Stimulated activated CD4-positive, alpha-beta T cell treated with anti-CD3 and anti-CD28 coated beads, Interleukin-12 subunit alpha, Interleukin-12 subunit beta, amount 100 ng/mL, for 48 hours (primary cell): ENCODE measurements around the gene DOCK2.
"Not testable (repeated sequence)": the region's sequence is repeated elsewhere in the genome, so short reads cannot be mapped to it uniquely, and the experiment has no call there.

Experiments used
- DNase-seq, 3 donors: peaks; one replicate each; pipeline ENCODE4 v3.0.0-alpha.2; 2020; ENCODE audit warnings: low read depth in 2 of 3, low spot score in 1 of 3

The DOCK2 gene

GRCh38 chr5:169637549-169638121, 560 bp downstream of the DOCK2 start:
- DNase-seq, result peak in 2 of 3 donors; percentile 67 to 68

GRCh38 chr5:169641253-169641652, 4.2 kb downstream of the DOCK2 start:
- no peak for DNase-seq

- no peak for DNase-seq
Observed at GRCh38 chr5:169646856-169647255, 9.8 kb downstream of the DOCK2 start.

DNA sequence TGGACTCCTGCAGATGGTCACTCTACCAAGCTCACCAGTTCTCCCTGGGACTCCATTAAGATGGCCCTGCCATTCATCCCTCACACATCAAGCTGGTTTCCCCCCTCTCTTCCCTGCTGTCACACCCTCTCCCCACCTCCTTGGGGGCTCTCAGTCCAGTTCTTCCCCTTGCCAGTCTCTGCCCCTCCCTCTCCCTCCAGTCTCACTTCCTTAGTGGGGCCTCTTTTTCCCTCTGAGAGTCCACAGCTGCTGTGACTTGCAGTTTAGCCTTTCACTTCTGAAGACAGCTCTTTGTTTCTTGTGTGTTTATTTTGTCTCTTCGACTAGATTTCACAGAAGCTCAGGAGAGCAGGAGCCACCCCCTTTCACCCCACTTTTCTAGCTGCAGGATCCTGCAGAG, 10.5 kb downstream of the DOCK2 start:
- DNase-seq, result no peak

GRCh38 chr5:169648725-169649310, 11.7 kb downstream of the DOCK2 start:
- DNase-seq, result no peak

DNA sequence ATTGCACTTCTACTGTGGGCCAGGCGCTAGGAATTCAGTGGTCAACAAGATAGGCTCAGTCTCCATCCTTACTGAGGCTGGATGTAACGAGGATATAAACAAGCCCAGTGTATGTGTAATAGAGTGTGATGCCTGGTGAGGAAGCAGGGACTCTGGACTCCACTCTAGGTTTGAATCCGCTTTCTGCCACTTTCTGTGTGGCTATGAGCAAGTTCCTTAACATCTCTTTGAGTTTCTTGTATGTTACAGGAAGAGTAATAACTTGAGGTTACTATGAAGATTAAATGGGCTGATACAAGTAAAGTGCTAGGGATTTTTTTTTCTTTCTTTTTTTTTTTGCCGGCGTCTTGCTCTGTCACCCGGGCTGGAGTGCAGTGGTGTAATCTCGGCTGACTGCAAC, 12.4 kb downstream of the DOCK2 start:
- DNase-seq, result no peak

DNA sequence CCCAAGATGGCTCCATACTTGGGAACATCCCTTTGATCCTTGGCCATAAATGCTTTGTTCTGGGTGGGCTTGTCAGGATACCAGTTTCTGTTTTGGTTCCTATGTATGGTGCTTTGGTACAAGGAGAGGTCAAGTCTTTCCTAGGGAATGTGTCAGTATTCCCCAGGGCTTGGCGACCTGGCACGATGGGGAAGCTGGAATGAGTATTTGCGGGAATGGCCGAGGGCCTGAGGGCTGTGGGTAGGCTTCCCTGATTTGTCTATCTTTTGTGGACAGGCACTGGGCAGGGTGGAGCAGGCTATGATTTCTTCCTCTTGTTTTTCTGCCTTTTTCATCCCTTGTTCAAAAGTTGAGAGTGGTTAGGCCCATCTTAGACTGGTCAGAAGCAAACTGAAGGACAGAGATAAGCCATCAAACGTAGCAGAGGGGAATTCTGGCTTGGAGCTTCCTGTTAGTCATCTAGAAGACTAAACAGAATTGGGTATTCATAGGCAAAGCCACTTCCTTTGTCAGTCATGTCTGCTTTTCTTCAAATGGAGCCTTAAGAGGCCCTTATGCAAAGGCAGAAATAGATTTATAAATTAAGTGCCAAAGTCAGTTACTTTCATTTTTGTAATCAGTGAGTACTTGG, 13.7 kb downstream of the DOCK2 start:
- DNase-seq, result no peak

DNA sequence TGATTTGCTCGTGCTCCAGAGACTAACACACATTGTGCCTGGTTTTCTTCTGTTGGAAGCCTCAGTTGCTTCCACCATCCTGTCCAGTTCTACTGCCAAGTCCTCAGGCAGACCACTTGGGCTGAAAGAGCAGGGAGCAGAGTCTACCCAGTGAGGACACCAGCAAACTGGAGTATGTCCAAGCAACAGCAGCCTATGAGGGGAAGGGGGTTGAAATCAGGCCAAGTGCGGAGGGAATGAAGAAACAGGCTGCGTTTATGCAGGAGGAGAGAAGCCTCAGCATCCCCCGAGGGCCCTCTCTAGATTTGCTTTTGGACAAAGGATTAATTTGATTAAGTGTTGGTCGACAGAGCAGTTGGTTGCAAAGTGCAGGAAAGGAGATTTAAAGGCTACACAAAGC, 14.5 kb downstream of the DOCK2 start:
- no peak for DNase-seq

DNA sequence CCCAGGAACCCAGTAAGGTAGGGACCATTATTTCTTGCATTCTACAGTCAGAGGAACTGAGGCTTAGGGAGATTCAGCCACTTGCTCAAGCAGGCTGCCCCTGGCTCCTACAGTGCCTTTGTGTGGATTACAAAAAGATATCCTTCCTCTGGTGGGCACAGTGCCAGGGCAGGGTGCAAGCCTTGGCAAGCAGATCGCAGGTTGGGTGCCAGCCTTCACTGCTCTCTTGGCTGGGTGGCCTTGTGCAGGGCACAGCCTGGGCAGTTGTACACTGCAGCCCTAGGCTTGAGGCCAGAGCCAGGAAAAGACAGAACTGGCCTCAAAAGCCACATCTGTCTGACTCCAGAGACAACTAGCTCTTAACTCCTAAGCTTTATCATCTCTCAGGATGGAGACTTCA, 15.0 kb downstream of the DOCK2 start:
- DNase-seq, result no peak

DNA sequence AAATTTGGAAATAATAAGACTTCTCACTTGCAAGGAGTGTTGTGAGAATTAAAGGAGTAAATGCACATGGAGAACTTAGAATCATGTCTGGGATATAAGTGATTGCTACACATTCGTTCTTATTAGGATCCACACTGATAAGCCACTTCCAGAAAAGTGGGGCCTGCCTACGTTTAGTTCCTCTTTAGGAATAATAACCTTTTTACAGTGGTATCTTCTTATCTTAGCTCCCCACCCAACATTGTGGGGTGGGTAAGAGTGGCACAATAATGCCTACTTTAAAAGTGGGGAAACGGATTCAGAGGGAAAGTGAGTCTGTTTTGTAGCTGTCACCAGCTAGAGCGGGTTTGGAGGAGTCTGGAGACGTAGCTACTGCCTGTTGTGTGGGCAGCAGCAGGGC, 16.0 kb downstream of the DOCK2 start:
- no peak for DNase-seq

- DNase-seq, result no peak
Observed at GRCh38 chr5:169655353-169655752, 18.3 kb downstream of the DOCK2 start.

DNA sequence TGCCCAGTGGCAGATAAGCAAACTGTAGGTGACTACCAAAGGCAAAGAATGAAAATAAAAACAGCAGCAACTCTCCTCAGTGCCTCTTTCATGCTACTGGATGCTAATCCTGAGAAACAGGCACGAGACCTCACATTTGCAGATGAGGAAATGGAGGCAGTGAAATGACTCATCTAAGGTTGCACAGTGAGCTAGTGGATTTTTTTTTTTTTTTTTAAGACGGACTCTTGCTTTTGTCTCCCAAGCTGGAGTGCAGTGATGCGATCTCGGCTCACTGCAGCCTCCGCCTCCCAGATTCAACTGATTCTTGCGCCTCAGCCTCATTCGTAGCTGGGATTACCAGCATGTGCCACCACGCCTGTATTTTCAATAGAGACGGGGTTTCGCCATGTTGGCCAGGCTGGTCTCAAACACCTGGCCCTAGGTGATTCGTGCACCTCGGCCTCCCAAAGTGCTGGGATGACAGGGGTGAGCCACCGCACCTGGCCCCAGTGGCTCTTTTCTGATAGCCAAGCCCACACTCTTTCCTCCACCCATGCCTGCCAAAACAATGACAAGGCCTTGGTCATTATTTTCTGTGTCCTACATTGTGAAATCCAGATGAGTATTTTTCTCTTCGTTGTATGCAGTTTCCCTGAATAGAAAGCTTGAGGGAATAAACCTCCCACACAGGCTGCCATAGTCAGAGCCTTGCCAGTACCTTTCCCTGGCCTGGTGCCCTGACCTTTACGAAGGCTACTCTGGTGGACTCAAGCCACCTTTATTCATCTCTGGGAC, 19.2 kb downstream of the DOCK2 start:
- DNase-seq, result peak in 1 of 3 donors; percentile 7

- DNase-seq, result no peak
Observed at GRCh38 chr5:169657127-169657526, 20.1 kb downstream of the DOCK2 start.

GRCh38 chr5:169662451-169662850, 25.4 kb downstream of the DOCK2 start:
- not testable (repeated sequence) for DNase-seq

- DNase-seq, result no peak
Observed at GRCh38 chr5:169663537-169663936, 26.5 kb downstream of the DOCK2 start.

GRCh38 chr5:169666365-169666764, 29.3 kb downstream of the DOCK2 start:
- DNase-seq, result no peak

- DNase-seq, result no peak
Observed at GRCh38 chr5:169667896-169668674, 31.0 kb downstream of the DOCK2 start.

GRCh38 chr5:169668732-169669131, 31.7 kb downstream of the DOCK2 start:
- no peak for DNase-seq

- no peak for DNase-seq
Observed at GRCh38 chr5:169670769-169671525, 33.9 kb downstream of the DOCK2 start.

DNA sequence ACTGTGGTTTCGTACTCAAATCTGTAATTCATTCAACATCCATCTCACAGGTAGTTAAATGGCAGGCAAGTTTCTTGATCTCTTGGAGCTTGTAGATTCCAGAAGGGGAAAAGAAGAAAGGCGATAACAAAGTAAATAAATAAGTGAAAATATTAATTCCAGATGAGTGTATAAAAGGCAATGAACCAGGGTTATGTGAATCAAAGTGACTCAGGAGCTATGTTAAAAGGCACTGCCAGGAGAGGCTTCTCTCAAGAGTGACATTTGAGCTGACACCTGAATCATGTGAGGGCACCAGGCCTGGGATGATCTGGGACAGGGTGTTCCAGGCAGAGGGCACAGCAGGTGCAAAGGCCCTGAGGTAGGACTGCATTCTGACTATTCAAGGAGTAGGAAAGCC, 45.0 kb downstream of the DOCK2 start:
- no peak for DNase-seq

DNA sequence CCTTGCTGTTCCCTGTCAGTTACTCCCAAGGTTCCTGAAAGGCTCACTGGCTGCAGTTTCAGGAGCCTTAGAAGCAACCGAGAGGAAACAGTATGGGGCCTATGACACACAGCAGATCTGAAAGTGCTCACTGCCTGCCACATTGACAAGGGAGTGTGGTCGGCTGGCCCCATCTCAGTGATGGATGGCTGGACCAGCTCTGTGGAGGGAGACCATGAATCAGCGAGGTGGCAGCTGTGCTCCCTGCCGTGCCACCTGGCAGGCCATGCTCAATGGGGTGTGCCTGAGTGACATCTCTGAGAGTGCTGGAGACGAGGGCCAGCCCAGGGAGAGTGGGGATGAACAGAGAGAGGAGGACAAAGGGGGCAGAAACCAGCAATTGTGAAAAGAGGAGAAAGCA, 49.1 kb downstream of the DOCK2 start:
- no peak for DNase-seq
